Stimulated activated naive B cell treated with anti-CD40 and anti-IgM and Interleukin-4, amounts not matched to agents 10 μg/mL and 1 μg/mL and 100 μg/mL, for 72 hours (primary cell): ENCODE results near the gene ATP8B1.
"Not testable (repeated sequence)": the region's sequence is repeated elsewhere in the genome, so short reads cannot be mapped to it uniquely, and the experiment has no call there.

Experiments
- ATAC-seq, 2 donors: fragments of 150-1000 bp; cut with Tn5 transposase; replicated peaks; 2 replicates each; pipeline ENCODE4 v1.10.0; 2021; ENCODE audit warnings: moderate library complexity in 1 of 2
- DNase-seq: peaks from one replicate; pipeline ENCODE4 v3.0.0; 2021
- H3K27ac Mint-ChIP-seq: one replicate; pipeline ENCODE4 v1.8.0; 2022; ENCODE audit warnings: mild to moderate bottlenecking, mixed read lengths
- H3K27me3 Mint-ChIP-seq, 2 donors: one replicate each; pipeline ENCODE4 v1.8.0; 2022; ENCODE audit warnings: mixed read lengths in 2 of 2
- H3K36me3 Mint-ChIP-seq, 2 donors: one replicate each; pipeline ENCODE4 v1.8.0; 2022; ENCODE audit warnings: mixed read lengths in 2 of 2, mild to moderate bottlenecking in 1 of 2
- H3K4me1 Mint-ChIP-seq, 2 donors: one replicate each; pipeline ENCODE4 v1.8.0; 2022; ENCODE audit warnings: mixed read lengths in 2 of 2, mild to moderate bottlenecking in 1 of 2
- H3K4me3 Mint-ChIP-seq, 2 donors: one replicate each; pipeline ENCODE4 v1.8.0; 2022; ENCODE audit warnings: mild to moderate bottlenecking in 2 of 2, mixed read lengths in 2 of 2, moderate library complexity in 1 of 2
- H3K9me3 Mint-ChIP-seq, 2 donors: one replicate each; pipeline ENCODE4 v1.8.0; 2022; ENCODE audit warnings: mixed read lengths in 2 of 2, mild to moderate bottlenecking in 1 of 2

ATP8B1 gene

DNA sequence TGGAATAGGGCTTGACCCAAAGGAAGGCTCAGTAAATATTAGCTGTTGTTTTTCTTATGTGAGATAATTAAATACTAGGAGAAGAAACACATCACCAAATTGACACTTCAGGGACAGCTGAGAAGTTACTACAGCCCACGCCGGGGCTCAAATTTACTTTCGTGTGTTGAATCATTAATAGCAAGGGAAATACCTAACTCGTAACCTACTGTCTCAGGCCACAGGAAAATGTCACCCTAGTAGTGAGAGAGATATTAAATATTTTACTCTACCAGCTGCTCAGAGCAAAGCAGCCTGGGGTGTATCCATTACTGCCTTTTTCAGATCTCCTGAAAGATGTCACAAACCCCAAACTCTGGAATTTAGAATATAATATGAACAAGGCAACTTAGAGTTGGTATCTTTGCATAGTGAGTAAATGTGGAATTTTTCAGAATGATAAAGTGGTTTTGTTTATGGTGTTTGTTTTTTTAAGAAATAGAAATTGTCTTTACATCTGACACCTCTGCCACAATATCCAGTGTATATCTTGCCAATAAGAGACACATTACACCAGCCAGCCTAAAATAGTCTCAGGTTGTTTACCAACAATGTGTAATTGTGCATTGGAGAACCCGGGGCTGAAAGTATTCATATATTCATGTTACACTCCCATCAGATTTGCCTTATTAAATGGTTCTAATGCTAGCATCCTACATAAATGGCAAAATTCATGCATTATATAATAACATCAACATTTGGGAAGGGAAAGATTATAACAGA is 48.4 kb downstream of the ATP8B1 start:
- H3K9me3 Mint-ChIP-seq, result no peaks in the 10 kb centered on the region
- H3K36me3 Mint-ChIP-seq, result no peaks in the 10 kb centered on the region
- ATAC-seq, result peak; percentile 77 to 81

GRCh38 chr18:57753063-57753462 is 50.1 kb downstream of the ATP8B1 start:
- Mint-ChIP-seq H3K27me3 (no peaks in the 10 kb centered on the region), H3K36me3 (no peaks in the 10 kb centered on the region), H3K4me1 (peaks cover 13 to 38% of the 10 kb centered on the region in 2 donors), H3K4me3 (no peak overlapping the region), H3K9me3 (no peaks in the 10 kb centered on the region), H3K27ac (no peak overlapping the region)
- no peak for ATAC-seq
- no peak for DNase-seq

More for the DNA sequence above, 48.4 kb downstream of the ATP8B1 start:
- DNase-seq, result no peak
- Mint-ChIP-seq H3K4me1 (peaks cover 4 to 21% of the 10 kb centered on the region in 2 donors), H3K4me3 (no peak overlapping the region), H3K27ac (no peak overlapping the region), H3K27me3 (no peaks in the 10 kb centered on the region)

DNA sequence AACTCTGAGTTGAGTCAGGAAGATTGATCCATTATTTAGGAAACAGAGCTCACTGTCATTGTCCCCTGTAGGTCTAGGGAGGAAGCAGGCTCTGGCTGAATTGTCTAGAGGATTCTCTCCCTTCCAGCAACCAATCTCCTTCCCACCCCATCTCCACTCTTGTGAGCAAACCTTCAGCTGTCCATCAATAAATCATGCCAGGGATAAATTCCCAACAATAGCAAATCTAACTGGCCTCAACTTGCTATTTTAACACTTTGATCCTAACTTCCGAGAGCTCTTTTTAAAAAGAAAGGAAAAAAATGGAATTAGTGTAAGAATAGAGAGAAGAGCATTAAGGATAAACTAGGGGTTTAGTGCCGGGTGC is 53.5 kb downstream of the ATP8B1 start:
- H3K9me3 Mint-ChIP-seq, result no peaks in the 10 kb centered on the region
- no peak overlapping the region for H3K4me3 Mint-ChIP-seq
- ATAC-seq (no peak), DNase-seq (no peak)
- no peaks in the 10 kb centered on the region for H3K36me3 Mint-ChIP-seq
- H3K4me1 Mint-ChIP-seq, result peaks cover 11 to 43% of the 10 kb centered on the region in 2 donors
- H3K27me3 Mint-ChIP-seq, result no peaks in the 10 kb centered on the region
- peak overlapping the region; percentile 33 for H3K27ac Mint-ChIP-seq

DNA sequence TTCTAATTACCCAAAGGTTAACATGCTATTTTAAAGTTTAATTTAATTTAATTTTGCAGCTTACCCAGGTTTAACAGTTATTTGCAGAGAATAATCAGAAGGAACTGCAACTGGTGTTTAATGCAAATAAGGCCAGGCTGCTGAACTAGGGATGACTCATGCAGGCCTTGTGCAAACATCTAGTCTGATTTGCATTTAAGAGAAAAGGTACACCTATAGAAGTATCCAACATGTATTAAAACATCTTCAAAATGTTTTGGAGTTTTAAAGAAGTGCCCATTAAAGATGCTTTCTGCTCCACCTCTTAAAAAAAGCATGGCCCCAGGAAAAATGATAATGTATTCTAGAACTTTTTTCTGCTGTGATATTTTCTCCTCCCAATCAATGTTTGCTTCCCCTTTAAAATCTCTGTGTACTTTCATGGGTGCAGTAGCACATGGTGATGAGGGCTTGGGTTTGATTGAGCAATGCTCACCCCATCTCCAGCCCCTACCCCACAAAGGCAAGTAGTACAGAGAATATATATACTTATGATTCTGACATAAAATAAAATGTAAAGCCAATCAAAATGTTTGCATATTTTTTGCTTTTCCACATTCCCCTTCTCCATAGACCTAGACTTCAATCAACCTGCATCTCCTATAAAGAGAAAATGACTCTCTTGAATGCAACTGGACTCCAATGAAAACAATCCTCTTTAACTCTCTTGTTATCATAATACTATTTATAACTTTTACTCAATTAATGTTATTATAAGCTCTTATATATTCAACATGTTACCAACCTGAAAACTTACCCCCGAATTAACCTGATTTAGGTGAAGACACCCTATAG is 54.1 kb downstream of the ATP8B1 start:
- H3K36me3 Mint-ChIP-seq, result no peaks in the 10 kb centered on the region
- no peaks in the 10 kb centered on the region for H3K27me3 Mint-ChIP-seq
- peaks cover 11 to 40% of the 10 kb centered on the region in 2 donors for H3K4me1 Mint-ChIP-seq
- H3K9me3 Mint-ChIP-seq, result no peaks in the 10 kb centered on the region
- H3K27ac Mint-ChIP-seq, result no peak overlapping the region
- DNase-seq (peak; percentile 11), ATAC-seq (peak; percentile 95 to 97)
- no peak overlapping the region for H3K4me3 Mint-ChIP-seq

- Mint-ChIP-seq H3K27me3 (no peaks in the 10 kb centered on the region), H3K4me3 (no peak overlapping the region), H3K36me3 (no peaks in the 10 kb centered on the region), H3K4me1 (peaks cover 11 to 40% of the 10 kb centered on the region in 2 donors), H3K9me3 (no peaks in the 10 kb centered on the region), H3K27ac (no peak overlapping the region)
- DNase-seq (no peak), ATAC-seq (no peak)
Observed at GRCh38 chr18:57747809-57748680, 55.1 kb downstream of the ATP8B1 start.

DNA sequence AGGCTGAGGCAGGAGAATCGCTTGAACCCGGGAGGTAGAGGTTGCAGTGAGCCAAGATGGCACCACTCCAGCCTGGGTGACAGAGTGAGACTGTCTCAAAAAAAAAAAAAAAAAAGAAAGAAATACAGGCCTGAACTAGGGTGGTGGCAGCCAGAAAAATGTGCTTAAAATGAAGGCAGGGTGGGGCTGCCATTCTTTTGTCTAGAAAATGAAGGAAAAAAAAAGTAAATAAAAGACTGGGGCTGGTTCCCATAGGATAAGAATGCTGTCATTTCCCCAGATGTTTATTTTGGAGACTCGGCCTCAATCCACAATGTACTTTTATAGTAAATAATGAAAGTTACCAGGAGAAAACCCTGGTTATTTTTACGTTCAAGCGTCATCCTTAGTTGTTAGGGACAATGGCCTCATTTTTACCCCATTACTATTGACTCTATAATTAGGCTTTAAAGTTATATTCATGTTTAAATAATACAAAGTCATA is 58.9 kb downstream of the ATP8B1 start:
- no peak overlapping the region for H3K27ac Mint-ChIP-seq
- H3K9me3 Mint-ChIP-seq, result peaks cover under 1 to 4% of the 10 kb centered on the region in 2 donors
- ATAC-seq (no peak), DNase-seq (no peak)
- no peak overlapping the region for H3K4me3 Mint-ChIP-seq
- H3K27me3 Mint-ChIP-seq, result no peaks in the 10 kb centered on the region
- peaks cover 9 to 12% of the 10 kb centered on the region in 2 donors for H3K36me3 Mint-ChIP-seq
- peaks cover 9 to 27% of the 10 kb centered on the region in 2 donors for H3K4me1 Mint-ChIP-seq

GRCh38 chr18:57743008-57743407 is 60.1 kb downstream of the ATP8B1 start:
- H3K27ac Mint-ChIP-seq, result no peak overlapping the region
- DNase-seq (no peak), ATAC-seq (no peak)
- peaks cover 4 to 17% of the 10 kb centered on the region in 2 donors for H3K4me1 Mint-ChIP-seq
- no peak overlapping the region for H3K4me3 Mint-ChIP-seq
- H3K36me3 Mint-ChIP-seq, result peaks cover 14 to 20% of the 10 kb centered on the region in 2 donors
- no peaks in the 10 kb centered on the region for H3K27me3 Mint-ChIP-seq
- H3K9me3 Mint-ChIP-seq, result peaks cover 2 to 4% of the 10 kb centered on the region in 2 donors

DNA sequence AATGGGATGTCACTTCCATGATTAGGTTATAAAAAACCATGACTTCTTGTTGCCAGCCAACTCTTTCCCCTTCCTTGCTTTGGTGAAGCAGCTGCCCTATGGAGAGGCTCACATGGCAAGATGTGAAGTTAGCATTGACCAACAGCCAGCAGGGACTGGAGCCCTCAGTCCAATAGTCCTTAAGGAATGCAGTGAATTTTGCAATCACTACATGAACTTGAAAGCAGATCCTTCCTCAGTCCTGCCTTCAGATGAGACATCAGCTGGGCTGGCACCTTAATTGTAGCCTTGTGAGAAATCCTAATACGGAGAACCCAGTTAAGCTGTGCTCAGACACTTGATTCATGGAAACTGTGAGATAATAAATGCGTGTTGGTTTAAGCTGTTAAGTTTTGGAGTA is 61.8 kb downstream of the ATP8B1 start:
- DNase-seq, result no peak
- no peak for ATAC-seq
- H3K4me3 Mint-ChIP-seq, result no peak overlapping the region
- H3K27ac Mint-ChIP-seq, result no peak overlapping the region
- peaks cover 20 to 29% of the 10 kb centered on the region in 2 donors for H3K36me3 Mint-ChIP-seq
- peaks cover 4 to 19% of the 10 kb centered on the region in 2 donors for H3K4me1 Mint-ChIP-seq
- peaks cover 2 to 4% of the 10 kb centered on the region in 2 donors for H3K9me3 Mint-ChIP-seq
- H3K27me3 Mint-ChIP-seq, result no peaks in the 10 kb centered on the region

DNA sequence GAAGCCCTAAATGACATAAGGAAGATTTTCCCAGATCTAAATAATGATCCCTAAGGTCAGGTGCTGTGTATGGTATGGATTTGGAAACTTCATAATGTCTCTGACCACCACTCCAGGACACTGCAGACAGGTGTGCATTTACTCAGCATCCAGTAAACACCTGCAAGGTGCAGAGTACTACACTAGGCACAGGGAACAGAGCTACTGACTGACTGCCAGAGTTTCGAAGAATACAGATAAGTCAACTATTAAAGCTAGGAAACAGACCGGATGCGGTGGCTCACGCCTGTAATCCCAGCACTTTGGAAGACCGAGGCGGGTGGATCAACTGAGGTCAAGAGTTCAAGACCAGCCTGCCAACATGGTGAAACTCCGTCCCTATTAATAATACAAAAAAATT is 65.0 kb downstream of the ATP8B1 start:
- H3K27ac Mint-ChIP-seq, result no peak overlapping the region
- peaks cover 28 to 38% of the 10 kb centered on the region in 2 donors for H3K36me3 Mint-ChIP-seq
- DNase-seq (no peak), ATAC-seq (no peak)
- peaks cover 6 to 9% of the 10 kb centered on the region in 2 donors for H3K9me3 Mint-ChIP-seq
- H3K4me3 Mint-ChIP-seq, result no peak overlapping the region
- peaks cover 5 to 19% of the 10 kb centered on the region in 2 donors for H3K4me1 Mint-ChIP-seq
- H3K27me3 Mint-ChIP-seq, result no peaks in the 10 kb centered on the region

- H3K27ac Mint-ChIP-seq, result peak overlapping the region; percentile 38
- DNase-seq (no peak), ATAC-seq (no peak)
- H3K4me3 Mint-ChIP-seq, result no peak overlapping the region
- H3K9me3 Mint-ChIP-seq, result peaks cover 6 to 9% of the 10 kb centered on the region in 2 donors
- H3K4me1 Mint-ChIP-seq, result peaks cover 4 to 17% of the 10 kb centered on the region in 2 donors
- H3K27me3 Mint-ChIP-seq, result no peaks in the 10 kb centered on the region
- peaks cover 28 to 38% of the 10 kb centered on the region in 2 donors for H3K36me3 Mint-ChIP-seq
Observed at GRCh38 chr18:57737400-57738060, 65.6 kb downstream of the ATP8B1 start.

DNA sequence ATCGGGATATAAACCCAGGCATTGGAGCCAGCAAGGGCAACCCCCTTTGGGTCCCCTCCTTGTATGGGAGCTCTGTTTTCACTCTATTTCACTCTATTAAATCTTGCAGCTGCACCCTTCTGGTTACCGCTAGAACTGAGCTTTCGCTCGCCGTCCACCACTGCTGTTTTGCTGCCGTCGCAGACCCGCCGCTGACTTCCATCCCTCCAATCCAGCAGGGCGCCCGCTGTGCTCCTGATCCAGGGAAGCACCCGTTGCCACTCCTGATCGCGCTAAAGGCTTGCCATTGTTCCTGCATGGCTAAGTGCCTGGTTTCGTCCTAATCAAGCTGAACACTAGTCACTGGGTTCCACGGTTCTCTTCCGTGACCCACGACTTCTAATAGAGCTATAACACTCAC is 68.1 kb downstream of the ATP8B1 start:
- ATAC-seq, H3K27ac Mint-ChIP-seq, DNase-seq, H3K4me3 Mint-ChIP-seq, H3K27me3 Mint-ChIP-seq, H3K9me3 Mint-ChIP-seq: not testable (repeated sequence)
- Mint-ChIP-seq H3K4me1 (peaks cover 14 to 32% of the 10 kb centered on the region in 2 donors), H3K36me3 (peaks cover 21 to 29% of the 10 kb centered on the region in 2 donors)

GRCh38 chr18:57733861-57734260 is 69.3 kb downstream of the ATP8B1 start:
- Mint-ChIP-seq H3K9me3 (peaks cover 4 to 5% of the 10 kb centered on the region in 2 donors), H3K4me3 (no peak overlapping the region), H3K4me1 (peaks cover 21 to 38% of the 10 kb centered on the region in 2 donors)

DNA sequence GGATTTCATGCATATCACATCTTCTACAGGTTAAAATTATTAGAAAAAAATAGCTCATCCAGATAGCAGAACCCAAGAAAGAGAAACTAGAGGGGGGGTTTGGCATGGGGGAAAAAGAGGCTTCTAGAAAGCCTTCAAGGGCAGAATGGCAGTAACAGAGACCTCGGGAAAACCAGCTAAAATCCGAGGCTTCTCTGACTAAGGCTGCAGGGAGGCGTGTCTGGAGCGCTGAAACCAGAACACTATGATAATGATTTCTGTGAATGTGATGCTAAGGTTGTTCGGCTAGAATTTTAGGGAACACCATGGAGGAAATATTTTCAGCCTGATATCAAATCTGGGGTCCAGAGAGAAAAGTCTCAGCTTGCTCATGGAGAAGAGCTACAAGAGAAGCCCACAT is 73.0 kb downstream of the ATP8B1 start:
- peaks cover 6 to 10% of the 10 kb centered on the region in 2 donors for H3K9me3 Mint-ChIP-seq
- no peaks in the 10 kb centered on the region for H3K27me3 Mint-ChIP-seq
- DNase-seq (no peak), ATAC-seq (no peak)
- H3K27ac Mint-ChIP-seq, result no peak overlapping the region
- H3K36me3 Mint-ChIP-seq, result peaks cover 2 to 15% of the 10 kb centered on the region in 2 donors
- no peak overlapping the region for H3K4me3 Mint-ChIP-seq
- peaks cover 35 to 54% of the 10 kb centered on the region in 2 donors for H3K4me1 Mint-ChIP-seq

More at GRCh38 chr18:57733861-57734260, 69.3 kb downstream of the ATP8B1 start:
- H3K27me3 Mint-ChIP-seq, result no peaks in the 10 kb centered on the region
- ATAC-seq (no peak), DNase-seq (no peak)
- H3K36me3 Mint-ChIP-seq, result peaks cover 18 to 24% of the 10 kb centered on the region in 2 donors
- no peak overlapping the region for H3K27ac Mint-ChIP-seq
